SK-N-SH (cell line): ENCODE data around the gene CCDC148. TPM values are rescaled to one million over a fixed set of nuclear protein-coding genes. Genes with fewer than 3 reads are reported as not detected.

ENCODE experiments used
- CTCF ChIA-PET: fragments of 300-600, 350-600 bp; formaldehyde crosslinking; extraction: SDS; loops from one replicate; lab custom pipeline; 2021; lab: Yijun Ruan, JAX
- POLR2A ChIA-PET: fragments of 350-600 bp; sonication (Branson Sonifier 250); formaldehyde crosslinking; extraction: SDS; loops from one replicate; lab custom pipeline; 2020; ENCODE audit warnings: antibody characterized with exemption, inconsistent platforms; lab: Yijun Ruan, JAX
- DNase-seq: peaks from one replicate; pipeline ENCODE4 v3.0.0; 2012
- H2AFZ ChIP-seq: fragments of 200-600 bp; sonication (generic); 2 replicates; pipeline ENCODE4 v1.8.1; 2016; ENCODE audit warnings: antibody characterized with exemption, mild to moderate bottlenecking, low read depth
- H3F3A ChIP-seq: fragments of 200-600 bp; sonication (generic); replicated peaks from 2 replicates; pipeline ENCODE3; 2016; ENCODE audit warnings: antibody characterized with exemption, mild to moderate bottlenecking; ENCODE audit not compliant: insufficient read depth
- H3K27ac ChIP-seq, 2 experiments: fragments of 200-500 bp in 1 of 2; fragments of 200-600 bp in 1 of 2; sonication (Bioruptor generic) in 1 of 2; sonication (generic), shearing (Covaris generic) in 1 of 2; 2 replicates each; pipeline versions ENCODE4 v1.5.1 to v1.6.1; 2014 to 2016; ENCODE audit warnings: low read depth in 2 of 2, inconsistent platforms in 1 of 2, low read length in 1 of 2, mild to moderate bottlenecking in 1 of 2, mixed read lengths in 1 of 2
- H3K27me3 ChIP-seq: fragments of 200-600 bp; sonication (generic), shearing (Covaris generic); 2 replicates; pipeline ENCODE4 v1.6.1; 2016; ENCODE audit warnings: mixed run types; ENCODE audit not compliant: insufficient read depth
- H3K36me3 ChIP-seq, 2 experiments: fragments of 200-500 bp in 1 of 2; fragments of 200-600 bp in 1 of 2; sonication (Bioruptor generic) in 1 of 2; sonication (generic) in 1 of 2; replicated peaks in 1 of 2; 2 replicates each; pipeline versions ENCODE3 to v1.5.1; 2014 to 2016; ENCODE audit warnings: low read length in 1 of 2, mild to moderate bottlenecking in 1 of 2; ENCODE audit not compliant: insufficient read depth in 2 of 2, control insufficient read depth in 1 of 2
- H3K4me1 ChIP-seq, 2 experiments: fragments of 200-500 bp in 1 of 2; fragments of 200-600 bp in 1 of 2; sonication (Bioruptor generic) in 1 of 2; sonication (generic), shearing (Covaris generic) in 1 of 2; 2 replicates each; pipeline versions ENCODE4 v1.5.1 to v1.6.1; 2014 to 2016; ENCODE audit warnings: low read depth in 1 of 2, low read length in 1 of 2, mixed run types in 1 of 2; ENCODE audit not compliant: insufficient read depth in 2 of 2, control insufficient read depth in 1 of 2
- H3K4me2 ChIP-seq: fragments of 200-600 bp; sonication (generic), shearing (Covaris generic); 2 replicates; pipeline ENCODE4 v1.6.1; 2017; ENCODE audit warnings: mixed run types
- H3K4me3 ChIP-seq, 2 experiments: fragments of 200-500 bp in 1 of 2; fragments of 200-600 bp in 1 of 2; sonication (Bioruptor generic) in 1 of 2; sonication (generic), shearing (Covaris generic) in 1 of 2; 2 replicates each; pipeline versions ENCODE4 v1.5.1 to v1.8.1; 2014 to 2016; ENCODE audit warnings: low read depth in 2 of 2, inconsistent platforms in 1 of 2, low read length in 1 of 2, mild to moderate bottlenecking in 1 of 2, mixed read lengths in 1 of 2, moderate library complexity in 1 of 2
- H3K79me2 ChIP-seq: fragments of 200-600 bp; sonication (generic); 2 replicates; pipeline ENCODE4 v1.8.1; 2017; ENCODE audit warnings: mild to moderate bottlenecking; ENCODE audit not compliant: insufficient read depth
- H3K9ac ChIP-seq: fragments of 200-600 bp; sonication (generic); 2 replicates; pipeline ENCODE4 v1.6.1; 2017; ENCODE audit warnings: mixed run types
- H3K9me2 ChIP-seq: fragments of 200-600 bp; sonication (generic); 2 replicates; pipeline ENCODE4 v1.6.1; 2017; ENCODE audit warnings: mixed run types
- H3K9me3 ChIP-seq: fragments of 200-600 bp; sonication (generic); 2 replicates; pipeline ENCODE4 v1.6.1; 2017; ENCODE audit warnings: mixed run types, mild to moderate bottlenecking, moderate library complexity
- H4K20me1 ChIP-seq: fragments of 200-600 bp; sonication (generic); 2 replicates; pipeline ENCODE4 v1.6.1; 2017; ENCODE audit warnings: mild to moderate bottlenecking, mixed run types; ENCODE audit not compliant: insufficient read depth
- CTCF ChIP-seq: fragments of 200-600 bp; sonication (generic); IDR thresholded peaks from 2 replicates; pipeline ENCODE4 v1.6.1; 2017; ENCODE audit warnings: antibody characterized with exemption, mild to moderate bottlenecking, moderate library complexity
- FOSL2 ChIP-seq: IDR thresholded peaks from 2 replicates; pipeline ENCODE4 v1.4.0; 2012; ENCODE audit warnings: low read depth, mild to moderate bottlenecking, moderate library complexity, borderline replicate concordance
- FOXJ3 ChIP-seq: sonication (generic); formaldehyde crosslinking; IDR thresholded peaks from 2 replicates; pipeline ENCODE4 v1.5.1; 2020; ENCODE audit warnings: mild to moderate bottlenecking, missing genetic modification reagents
- FOXM1 ChIP-seq: IDR thresholded peaks from 2 replicates; pipeline ENCODE4 v1.4.0; 2012; ENCODE audit warnings: low read depth, mild to moderate bottlenecking
- GATA2 ChIP-seq: sonication (generic); formaldehyde crosslinking; IDR thresholded peaks from 2 replicates; pipeline ENCODE4 v1.5.0; 2020; ENCODE audit warnings: mild to moderate bottlenecking, missing genetic modification reagents
- MEF2A ChIP-seq: IDR thresholded peaks from 2 replicates; pipeline ENCODE4 v1.4.0; 2012; ENCODE audit warnings: low read depth, borderline replicate concordance
- MXI1 ChIP-seq: IDR thresholded peaks from 2 replicates; pipeline ENCODE4 v1.6.1; 2012; ENCODE audit warnings: mild to moderate bottlenecking, low read depth, low read length, improper control_type of control experiment
- NFIC ChIP-seq: IDR thresholded peaks from 2 replicates; pipeline ENCODE4 v1.4.0; 2012; ENCODE audit warnings: borderline replicate concordance
- RAD21 ChIP-seq: IDR thresholded peaks from 2 replicates; pipeline ENCODE4 v1.6.1; 2012; ENCODE audit warnings: mild to moderate bottlenecking, low read length
- REST ChIP-seq: IDR thresholded peaks from 2 replicates; pipeline ENCODE4 v1.6.1; 2012; ENCODE audit warnings: mild to moderate bottlenecking, low read depth, low read length, moderate library complexity
- TEAD4 ChIP-seq: IDR thresholded peaks from 2 replicates; pipeline ENCODE4 v1.4.0; 2012; ENCODE audit warnings: mild to moderate bottlenecking, borderline replicate concordance; ENCODE audit not compliant: insufficient read depth
- WGBS: methylation state at CpG from one replicate; pipeline ENCODE4 v1.1.6; 2017; ENCODE audit warnings: low lambda C conversion rate; 5-methylcytosine and 5-hydroxymethylcytosine counted together
- polyA plus RNA-seq, 3 experiments: library from polyadenylated mRNA; depleted of rRNA; stranded (reverse); fragments of >200 nt; gene quantifications; 2 replicates each; pipeline ENCODE4 v1.2.3, GENCODE V29; 2012
- TF ChIP-seq, protein P1 (sequence below): IDR thresholded peaks from 2 replicates; pipeline ENCODE4 v1.4.0; 2012; ENCODE audit warnings: low read depth, borderline replicate concordance

CCDC148 gene
- polyA plus RNA-seq, 1 of the 3 experiments (the other 2 are of a cell fraction), result 0.18 TPM

DNA sequence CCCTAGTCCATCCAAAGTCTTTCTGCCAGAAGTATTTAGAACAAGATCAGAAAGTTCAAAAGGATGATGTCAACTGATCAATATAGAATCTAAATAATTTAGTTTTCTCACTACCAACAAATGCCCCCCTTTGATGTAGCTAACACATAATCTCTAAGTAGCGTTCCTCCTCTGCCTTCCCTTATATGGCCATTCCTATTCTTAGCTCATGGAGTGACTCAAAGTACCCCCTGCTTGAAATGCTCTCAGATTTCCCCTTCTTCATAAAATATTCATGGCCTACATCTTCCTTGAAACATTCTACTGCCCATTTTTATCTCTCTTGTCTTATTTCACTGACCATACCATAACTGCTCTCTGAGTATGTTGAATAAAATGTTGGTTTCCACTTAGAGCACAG lies 203.4 kb downstream of the CCDC148 start:
- ChIA-PET CTCF (no interaction called here), POLR2A (no interaction called here)
- Histone ChIP-seq H4K20me1 (no peaks in the 10 kb centered on the region), H3K27ac (no peak overlapping the region), H3K79me2 (no peaks in the 10 kb centered on the region), H3K36me3 (no peaks in the 10 kb centered on the region), H3K4me2 (no peak overlapping the region), H3K27me3 (no peaks in the 10 kb centered on the region), H3K4me3 (no peak overlapping the region), H2AFZ (no peak overlapping the region), H3K4me1 (no peaks in the 10 kb centered on the region), H3F3A (no peaks in the 10 kb centered on the region), H3K9ac (no peak overlapping the region), H3K9me2 (no peaks in the 10 kb centered on the region), H3K9me3 (no peaks in the 10 kb centered on the region)
- DNase-seq, result no peak
- 48% methylated on average over 1 of the region's 1 CpG for WGBS
- TF ChIP-seq TEAD4 (no peak), RAD21 (no peak), REST (no peak), CTCF (no peak), GATA2 (no peak), FOXM1 (no peak), MEF2A (no peak), FOSL2 (no peak), MXI1 (no peak), FOXJ3 (CRISPR knock-in tag) (no peak), NFIC (no peak)
- TF ChIP-seq, protein P1, sequence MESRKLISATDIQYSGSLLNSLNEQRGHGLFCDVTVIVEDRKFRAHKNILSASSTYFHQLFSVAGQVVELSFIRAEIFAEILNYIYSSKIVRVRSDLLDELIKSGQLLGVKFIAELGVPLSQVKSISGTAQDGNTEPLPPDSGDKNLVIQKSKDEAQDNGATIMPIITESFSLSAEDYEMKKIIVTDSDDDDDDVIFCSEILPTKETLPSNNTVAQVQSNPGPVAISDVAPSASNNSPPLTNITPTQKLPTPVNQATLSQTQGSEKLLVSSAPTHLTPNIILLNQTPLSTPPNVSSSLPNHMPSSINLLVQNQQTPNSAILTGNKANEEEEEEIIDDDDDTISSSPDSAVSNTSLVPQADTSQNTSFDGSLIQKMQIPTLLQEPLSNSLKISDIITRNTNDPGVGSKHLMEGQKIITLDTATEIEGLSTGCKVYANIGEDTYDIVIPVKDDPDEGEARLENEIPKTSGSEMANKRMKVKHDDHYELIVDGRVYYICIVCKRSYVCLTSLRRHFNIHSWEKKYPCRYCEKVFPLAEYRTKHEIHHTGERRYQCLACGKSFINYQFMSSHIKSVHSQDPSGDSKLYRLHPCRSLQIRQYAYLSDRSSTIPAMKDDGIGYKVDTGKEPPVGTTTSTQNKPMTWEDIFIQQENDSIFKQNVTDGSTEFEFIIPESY, result no peak
